Astrocyte of the cerebellum (primary cell): ENCODE data around the gene ARVCF.

ENCODE experiments used
- DNase-seq: peaks from one replicate; pipeline ENCODE4 v3.0.0-alpha.2; 2011; ENCODE audit warnings: low read depth
- H3K4me3 ChIP-seq: 2 replicates; pipeline ENCODE4 v1.5.1; 2011; ENCODE audit warnings: mild to moderate bottlenecking, low read depth, low read length, moderate library complexity
- in situ Hi-C: cut with HindIII; loops from 2 replicates; pipeline ENCODE4 v1.10.0; 2017; ENCODE audit warnings: low sequenced_read_pairs
- TF ChIP-seq, protein P1 (sequence below): IDR thresholded peaks from 2 replicates; pipeline ENCODE4 v1.5.1; 2012; ENCODE audit warnings: low read length, low read depth, moderate library complexity, mild to moderate bottlenecking; ENCODE audit errors: missing control alignments

The ARVCF gene

DNA sequence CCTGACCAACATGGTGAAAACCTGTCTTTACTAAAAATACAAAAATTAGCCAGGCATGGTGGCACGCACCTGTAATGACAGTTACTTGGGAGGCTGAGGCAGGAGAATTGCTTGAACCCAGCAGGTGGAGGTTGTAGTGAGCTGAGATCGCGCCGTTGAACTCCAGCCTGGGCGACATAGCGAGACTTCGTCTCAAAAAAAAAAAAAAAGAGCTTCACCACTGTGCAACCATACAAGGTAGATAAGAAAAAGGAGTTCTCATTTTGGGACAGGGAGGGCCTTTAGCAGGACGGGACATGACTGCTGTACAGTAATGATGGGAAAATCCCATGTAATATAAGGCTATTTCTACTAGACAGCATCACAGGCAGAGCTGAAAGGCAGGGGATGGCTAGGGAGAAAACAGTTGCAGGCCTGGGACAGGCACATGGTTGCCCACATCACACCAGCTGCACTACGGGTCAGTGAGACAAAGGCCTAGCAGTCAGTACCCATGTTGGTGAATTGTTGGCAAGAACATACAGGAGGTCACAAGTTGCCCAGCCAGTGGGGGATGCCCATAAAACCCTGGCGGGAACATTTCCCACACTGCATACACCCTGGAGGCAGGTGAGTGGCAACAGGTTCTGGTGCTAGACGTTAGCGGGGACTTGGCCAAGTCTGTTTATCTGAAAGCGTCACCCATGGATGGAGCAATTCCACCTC lies 9.7 kb upstream of the ARVCF start:
- TF ChIP-seq, protein P1, sequence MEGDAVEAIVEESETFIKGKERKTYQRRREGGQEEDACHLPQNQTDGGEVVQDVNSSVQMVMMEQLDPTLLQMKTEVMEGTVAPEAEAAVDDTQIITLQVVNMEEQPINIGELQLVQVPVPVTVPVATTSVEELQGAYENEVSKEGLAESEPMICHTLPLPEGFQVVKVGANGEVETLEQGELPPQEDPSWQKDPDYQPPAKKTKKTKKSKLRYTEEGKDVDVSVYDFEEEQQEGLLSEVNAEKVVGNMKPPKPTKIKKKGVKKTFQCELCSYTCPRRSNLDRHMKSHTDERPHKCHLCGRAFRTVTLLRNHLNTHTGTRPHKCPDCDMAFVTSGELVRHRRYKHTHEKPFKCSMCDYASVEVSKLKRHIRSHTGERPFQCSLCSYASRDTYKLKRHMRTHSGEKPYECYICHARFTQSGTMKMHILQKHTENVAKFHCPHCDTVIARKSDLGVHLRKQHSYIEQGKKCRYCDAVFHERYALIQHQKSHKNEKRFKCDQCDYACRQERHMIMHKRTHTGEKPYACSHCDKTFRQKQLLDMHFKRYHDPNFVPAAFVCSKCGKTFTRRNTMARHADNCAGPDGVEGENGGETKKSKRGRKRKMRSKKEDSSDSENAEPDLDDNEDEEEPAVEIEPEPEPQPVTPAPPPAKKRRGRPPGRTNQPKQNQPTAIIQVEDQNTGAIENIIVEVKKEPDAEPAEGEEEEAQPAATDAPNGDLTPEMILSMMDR = no peak
- in situ Hi-C loops = no loop called here
- H3K4me3 ChIP-seq = no peak overlapping the region
- no peak for DNase-seq

DNA sequence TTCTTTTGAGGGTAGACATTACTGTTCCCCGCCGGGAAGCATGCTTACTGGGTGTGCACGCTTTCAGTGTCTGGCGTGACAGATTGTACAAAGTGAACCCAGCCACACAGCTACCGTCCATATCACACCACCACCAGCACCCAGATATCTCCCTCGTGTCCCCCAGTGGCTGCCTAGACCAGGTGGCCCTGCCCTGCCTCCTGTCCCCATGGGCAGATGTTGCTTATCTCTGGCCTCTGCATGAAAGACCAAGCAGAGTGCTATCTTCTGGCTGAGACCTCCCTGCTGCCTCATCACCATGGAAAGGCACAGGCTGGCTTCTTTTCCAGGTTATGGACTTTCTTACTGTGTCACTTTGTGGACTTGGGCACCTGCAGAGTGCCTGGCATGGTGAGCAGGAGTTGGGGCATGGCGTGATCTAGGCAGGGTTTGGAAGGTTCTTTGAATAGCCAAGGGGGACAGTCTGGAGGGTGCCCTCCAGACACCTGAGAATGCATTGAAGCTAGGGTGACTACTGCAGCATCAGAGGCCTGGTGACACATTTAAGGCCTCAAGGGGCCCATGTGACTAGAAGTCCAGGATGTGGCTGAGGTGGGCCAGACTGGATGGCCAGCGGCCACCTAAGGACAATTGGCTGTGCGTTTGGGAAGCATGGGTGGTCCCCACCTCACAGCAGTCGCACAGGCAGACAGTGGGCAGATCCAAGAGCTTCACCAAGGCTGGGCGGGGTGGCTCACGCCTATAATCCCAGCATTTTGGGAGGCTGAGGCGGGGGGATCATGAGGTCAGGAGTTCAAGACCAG lies 9.0 kb upstream of the ARVCF start:
- in situ Hi-C loops = no loop called here
- TF ChIP-seq, protein P1 = no peak
- no peak for DNase-seq
- H3K4me3 ChIP-seq = no peak overlapping the region

DNA sequence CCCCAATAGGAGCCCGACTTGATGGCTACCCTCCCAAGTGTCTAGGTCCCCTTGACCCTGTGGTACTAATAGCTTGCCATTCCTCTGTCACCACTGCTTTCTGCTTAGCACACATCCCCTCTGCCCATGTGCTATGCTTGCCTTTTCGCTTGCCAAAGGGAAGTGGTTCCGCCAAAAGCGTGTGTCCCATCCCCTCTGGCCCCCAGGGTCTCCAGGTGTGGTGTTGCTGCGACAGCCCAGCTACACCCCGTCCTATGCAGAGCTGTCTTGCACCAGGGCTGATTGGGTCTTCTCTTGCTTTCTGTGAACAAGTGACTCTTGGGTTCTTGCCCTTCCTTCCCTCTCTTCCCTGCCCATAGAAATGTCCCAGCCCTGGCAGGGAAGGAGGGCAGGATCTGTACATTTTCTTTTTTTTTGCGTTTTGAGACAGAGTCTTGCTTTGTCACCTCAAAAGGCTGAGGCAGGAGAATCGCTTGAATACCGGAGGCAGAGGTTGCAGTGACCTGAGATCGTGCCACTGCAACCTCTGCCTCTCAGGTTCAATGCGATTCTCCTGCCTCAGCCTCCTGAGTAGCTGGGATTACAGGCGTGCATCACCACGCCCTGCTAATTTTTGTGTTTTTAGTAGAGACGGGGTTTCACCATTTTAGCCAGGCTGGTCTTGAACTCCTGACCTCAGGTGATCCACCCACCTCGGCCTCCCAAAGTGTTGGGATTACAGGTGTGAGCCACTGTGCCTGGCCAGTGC lies 8.2 kb upstream of the ARVCF start:
- no peak overlapping the region for H3K4me3 ChIP-seq
- in situ Hi-C loops = loop anchor here (5.0 kb wide), 1 partner anchor 53 kb away; no protein-coding TSS in a partner anchor
- TF ChIP-seq, protein P1 = no peak
- DNase-seq = no peak

DNA sequence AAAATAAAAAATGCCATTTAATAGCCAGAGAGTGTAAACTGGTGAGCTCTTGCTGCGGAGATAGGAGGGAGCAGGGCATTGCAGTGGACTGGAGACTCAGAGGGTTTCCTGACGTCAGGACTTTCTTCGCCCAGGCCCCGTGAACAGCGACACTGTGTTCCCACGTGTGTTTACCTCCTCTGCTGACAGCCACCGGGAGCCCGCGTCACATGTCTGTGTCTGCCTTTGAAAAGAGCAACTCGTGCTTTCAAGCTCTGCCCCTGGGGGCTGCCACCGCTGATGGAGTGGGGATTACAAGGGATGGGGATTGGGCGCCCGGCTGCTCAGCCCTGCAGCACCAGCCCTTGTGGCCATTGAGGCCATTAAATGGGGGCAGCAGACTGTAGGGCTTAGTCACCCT lies 7.6 kb upstream of the ARVCF start:
- no peak overlapping the region for H3K4me3 ChIP-seq
- in situ Hi-C loops = loop anchor here (5.0 kb wide), 1 partner anchor 52 kb away; no protein-coding TSS in a partner anchor
- TF ChIP-seq, protein P1 = no peak
- DNase-seq = no peak

DNA sequence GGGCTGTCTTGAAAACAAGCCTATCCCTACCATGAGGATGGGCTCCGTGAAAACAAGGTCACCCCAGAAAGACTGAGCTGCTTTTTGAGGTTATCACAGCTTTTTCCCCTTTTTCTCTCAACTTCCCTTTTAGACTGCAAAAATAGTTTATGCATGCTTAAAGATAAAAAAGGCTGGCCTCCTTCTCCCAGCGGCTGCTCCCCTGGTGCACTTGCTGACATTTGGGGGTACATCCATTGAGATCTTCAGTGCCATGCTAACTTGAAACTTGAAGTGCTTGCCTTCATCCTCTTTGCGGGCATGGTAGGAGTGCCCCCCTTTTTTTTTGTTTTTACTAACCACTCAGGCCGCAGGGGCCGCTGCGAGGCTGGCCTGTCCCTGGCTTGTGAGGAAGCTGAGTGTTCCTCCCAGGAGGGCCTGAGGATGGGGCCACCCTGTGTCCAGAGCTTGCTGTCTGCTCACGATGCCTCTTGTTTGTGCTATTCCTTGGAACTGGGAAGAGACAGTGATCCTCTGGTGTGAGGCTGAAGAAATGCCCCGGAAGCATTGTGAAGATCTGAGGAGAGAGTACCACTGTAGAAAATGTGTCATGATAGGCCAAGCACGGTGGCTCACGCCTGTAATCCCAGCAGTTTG lies 6.5 kb upstream of the ARVCF start:
- TF ChIP-seq, protein P1 = no peak
- no peak overlapping the region for H3K4me3 ChIP-seq
- no peak for DNase-seq
- in situ Hi-C loops = loop anchor here (5.0 kb wide), 1 partner anchor 51 kb away; no protein-coding TSS in a partner anchor
